Measurements from ENCODE around the gene ULK4.

DNA sequence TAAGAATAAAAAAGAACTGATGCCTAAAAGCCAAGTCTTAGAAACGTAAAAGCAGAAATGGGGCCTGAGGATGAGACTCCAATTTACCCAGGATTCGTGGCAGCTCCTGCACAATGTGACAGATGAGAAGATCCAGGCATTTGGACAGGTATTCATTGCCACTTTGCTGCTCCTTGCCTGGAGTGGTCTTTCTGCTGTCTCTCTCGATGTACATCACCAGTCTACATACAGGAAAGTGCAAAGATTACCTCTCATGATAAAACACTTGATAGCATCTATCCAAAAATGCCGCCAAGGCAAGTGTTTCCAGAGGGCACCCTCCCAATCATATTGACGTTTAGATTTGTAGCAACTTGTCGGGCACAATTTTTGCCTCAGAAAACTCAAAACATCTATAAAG is 244.3 kb downstream of the ULK4 start:
- TF ChIP-seq CTCF (IDR thresholded peaks at IDR 0.05) (no peak), EP300 (IDR thresholded peaks at IDR 0.05) (no peak)

Measured in ovary (tissue), 3 donors.